GM23338 (cell line): ENCODE results near the gene IL1RN. TPM values are rescaled to one million over a fixed set of nuclear protein-coding genes. Genes with fewer than 3 reads are reported as not detected.

Experiments used
- ATAC-seq: fragments of 200-7000 bp; cut with Tn5 transposase; 3 replicates; pipeline ENCODE4 v1.9.1; 2020
- DNase-seq: peaks from one replicate; pipeline ENCODE4 v3.0.0-alpha.2; 2015; ENCODE audit warnings: low spot score
- H2AFZ ChIP-seq: fragments of 200-600 bp; sonication (generic); 2 replicates; pipeline ENCODE4 v1.8.0; 2016; ENCODE audit warnings: antibody characterized with exemption, mild to moderate bottlenecking, moderate library complexity
- H3F3A ChIP-seq: fragments of 200-600 bp; sonication (generic); replicated peaks from 2 replicates; pipeline ENCODE4 v1.8.0; 2017; ENCODE audit warnings: antibody characterized with exemption, mixed run types, low read depth
- H3K27ac ChIP-seq: fragments of 200-600 bp; sonication (generic); 2 replicates; pipeline ENCODE4 v1.6.1; 2016; ENCODE audit warnings: low read depth
- H3K27me3 ChIP-seq: fragments of 200-600 bp; sonication (generic); 2 replicates; pipeline ENCODE4 v1.8.0; 2016; ENCODE audit warnings: mild to moderate bottlenecking, mixed run types, moderate library complexity; ENCODE audit not compliant: insufficient read depth
- H3K36me3 ChIP-seq: fragments of 200-600 bp; sonication (generic); 2 replicates; pipeline ENCODE4 v1.8.0; 2016; ENCODE audit warnings: mild to moderate bottlenecking; ENCODE audit not compliant: insufficient read depth
- H3K4me1 ChIP-seq: fragments of 200-600 bp; sonication (generic); 2 replicates; pipeline ENCODE4 v1.8.0; 2016; ENCODE audit warnings: mild to moderate bottlenecking, moderate library complexity; ENCODE audit not compliant: insufficient read depth
- H3K4me2 ChIP-seq: fragments of 200-600 bp; sonication (generic); 2 replicates; pipeline ENCODE4 v1.7.1; 2017; ENCODE audit warnings: mixed run types
- H3K4me3 ChIP-seq: fragments of 200-600 bp; sonication (generic); 2 replicates; pipeline ENCODE4 v1.6.1; 2016; ENCODE audit warnings: mixed run types
- H3K79me2 ChIP-seq: fragments of 200-600 bp; sonication (generic); replicated peaks from 2 replicates; pipeline ENCODE4 v1.8.0; 2017; ENCODE audit warnings: mild to moderate bottlenecking; ENCODE audit not compliant: insufficient read depth
- H3K9me2 ChIP-seq: fragments of 200-600 bp; sonication (generic); 2 replicates; pipeline ENCODE4 v1.8.0; 2017; ENCODE audit not compliant: insufficient read depth
- H4K20me1 ChIP-seq: fragments of 200-600 bp; sonication (generic); replicated peaks from 2 replicates; pipeline ENCODE4 v1.8.0; 2017; ENCODE audit warnings: mild to moderate bottlenecking; ENCODE audit not compliant: insufficient read depth
- H3K27ac Mint-ChIP-seq: 2 replicates; pipeline ENCODE4 v1.8.0; 2020; ENCODE audit warnings: inconsistent platforms, mild to moderate bottlenecking, moderate library complexity, mixed read lengths
- H3K27me3 Mint-ChIP-seq: 3 replicates; pipeline ENCODE4 v1.8.0; 2022; ENCODE audit warnings: low read depth, mild to moderate bottlenecking, moderate library complexity, mixed read lengths, inconsistent platforms; ENCODE audit not compliant: insufficient read depth, poor library complexity
- H3K36me3 Mint-ChIP-seq: 3 replicates; pipeline ENCODE4 v1.8.0; 2021; ENCODE audit warnings: low read depth, mild to moderate bottlenecking, inconsistent platforms, moderate library complexity, mixed read lengths
- H3K4me1 Mint-ChIP-seq: 3 replicates; pipeline ENCODE4 v1.8.0; 2020; ENCODE audit warnings: mild to moderate bottlenecking, inconsistent platforms, mixed read lengths
- H3K4me3 Mint-ChIP-seq: 3 replicates; pipeline ENCODE4 v1.8.0; 2021; ENCODE audit warnings: moderate library complexity, mild to moderate bottlenecking, inconsistent platforms, mixed read lengths
- H3K9me3 Mint-ChIP-seq: 3 replicates; pipeline ENCODE4 v1.8.0; 2020; ENCODE audit warnings: moderate library complexity, mild to moderate bottlenecking, inconsistent platforms, mixed read lengths
- NANOG ChIP-seq: IDR thresholded peaks from 2 replicates; pipeline ENCODE4 v1.6.1; 2016; ENCODE audit warnings: antibody characterized with exemption, borderline replicate concordance
- POLR2AphosphoS5 ChIP-seq: IDR thresholded peaks from 2 replicates; pipeline ENCODE4 v1.6.1; 2016; ENCODE audit warnings: antibody characterized with exemption, low read depth
- STAT1 ChIP-seq: IDR thresholded peaks from one replicate; pipeline ENCODE4 v1.6.1; 2016; ENCODE audit warnings: antibody characterized with exemption; ENCODE audit not compliant: unreplicated experiment
- ZNF462 ChIP-seq: fragments of 250-450 bp; sonication (Bioruptor Pico); IDR thresholded peaks from 2 replicates; pipeline ENCODE4 v1.5.0; 2020; ENCODE audit warnings: mild to moderate bottlenecking, moderate library complexity
- polyA plus RNA-seq: library from polyadenylated mRNA; unstranded; fragments of >200 nt; fragmentation: Nextera tagmentation; extraction: Ambion mirVana; gene quantifications from 2 replicates; pipeline ENCODE4 v1.2.1, GENCODE V29; 2016
- total RNA-seq: library from RNA; depleted of rRNA; stranded (reverse); fragments of >200 nt; shearing (Covaris generic); gene quantifications from 2 replicates; pipeline ENCODE4 v1.2.3, GENCODE V29; 2014

Gene IL1RN
- total and polyA plus RNA-seq, 2 experiments from 2014 or later = not detected

DNA sequence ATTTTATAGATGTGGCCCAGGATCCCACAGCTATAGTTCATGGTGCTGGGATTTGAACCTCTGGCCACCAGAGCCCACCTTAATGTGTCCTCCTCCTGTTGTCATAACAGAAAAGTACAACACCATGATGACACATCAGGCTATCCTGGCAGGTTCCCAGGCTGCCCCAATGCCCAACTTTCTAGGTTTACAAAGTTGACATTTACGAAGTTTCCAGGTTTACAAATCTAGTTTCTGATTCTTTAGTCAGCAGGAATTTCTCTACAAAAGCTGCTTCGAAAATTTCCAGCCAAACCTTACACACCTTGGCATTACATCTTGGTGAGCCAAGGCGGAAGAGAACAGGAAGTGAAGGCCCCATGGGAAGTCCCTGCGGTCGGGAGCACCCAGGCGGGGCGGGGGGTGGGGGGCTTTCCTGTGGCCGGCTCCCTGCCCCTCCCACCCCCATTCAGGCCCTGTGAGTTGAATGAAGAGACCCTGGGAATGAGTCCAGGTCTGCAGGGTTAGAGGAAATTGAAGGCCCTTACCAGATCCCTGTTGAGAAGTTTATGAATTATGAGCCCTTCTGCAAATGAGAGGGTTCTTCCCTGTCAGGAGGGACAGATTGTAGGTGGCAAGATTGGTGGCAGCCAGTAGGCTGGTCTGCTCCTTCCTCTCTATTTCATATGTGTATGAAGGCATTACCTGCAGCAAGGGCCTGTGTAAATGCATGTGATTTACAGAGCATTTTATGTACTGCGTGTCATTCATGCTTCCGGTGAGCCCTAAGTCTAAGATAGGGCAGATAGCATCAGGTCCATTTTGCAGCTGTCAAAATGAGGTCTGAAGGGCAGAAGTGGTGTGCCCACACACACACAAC, 11.1 kb upstream of the IL1RN start (continued):
- TF ChIP-seq NANOG (no peak), ZNF462 (CRISPR knock-in tag) (no peak), POLR2AphosphoS5 (no peak)

DNA sequence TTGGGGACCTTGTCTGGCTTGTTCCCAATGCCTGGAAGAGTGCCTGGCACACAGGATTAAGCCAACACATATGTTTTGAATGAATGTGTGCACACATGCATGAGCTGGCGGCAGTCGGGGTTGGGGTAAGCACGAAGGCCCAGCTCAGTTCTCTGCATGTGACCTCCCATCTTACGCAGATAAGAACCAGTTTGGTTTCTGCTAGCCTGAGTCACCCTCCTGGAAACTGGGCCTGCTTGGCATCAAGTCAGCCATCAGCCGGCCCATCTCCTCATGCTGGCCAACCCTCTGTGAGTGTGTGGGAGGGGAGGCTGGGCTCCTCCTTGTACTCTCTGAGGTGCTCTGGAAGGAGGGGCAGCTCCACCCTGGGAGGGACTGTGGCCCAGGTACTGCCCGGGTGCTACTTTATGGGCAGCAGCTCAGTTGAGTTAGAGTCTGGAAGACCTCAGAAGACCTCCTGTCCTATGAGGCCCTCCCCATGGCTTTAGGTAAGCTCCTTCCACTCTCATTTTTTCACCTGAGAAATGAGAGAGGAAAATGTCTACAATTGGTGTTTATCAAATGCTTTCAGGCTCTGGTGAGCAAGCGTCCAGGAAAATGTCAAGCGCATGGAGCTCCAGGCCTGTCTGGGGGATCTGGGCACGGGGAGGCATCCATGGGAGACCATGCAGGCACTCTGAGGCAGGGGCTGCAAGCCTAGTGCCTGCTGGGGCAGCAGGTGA, 9.7 kb upstream of the IL1RN start:
- H2AFZ ChIP-seq = no peak overlapping the region

More for the DNA sequence above, 9.7 kb upstream of the IL1RN start:
- no peaks in the 10 kb centered on the region for H4K20me1 ChIP-seq
- no peak for ATAC-seq
- H3K27ac ChIP-seq = no peak overlapping the region
- Mint-ChIP-seq H3K9me3 (no peaks in the 10 kb centered on the region), H3K4me3 (no peak overlapping the region), H3K4me1 (no peaks in the 10 kb centered on the region), H3K36me3 (no peaks in the 10 kb centered on the region), H3K27me3 (no peaks in the 10 kb centered on the region), H3K27ac (no peak overlapping the region)
- peaks cover 5% of the 10 kb centered on the region; the same call in 1 of the 2 replicates for H3K4me1 ChIP-seq
- H3K27me3 ChIP-seq = no peaks in the 10 kb centered on the region
- no peak overlapping the region for H3K4me2 ChIP-seq
- TF ChIP-seq STAT1 = no peak
- no peak for TF ChIP-seq POLR2AphosphoS5
- TF ChIP-seq NANOG = no peak
- H3K36me3 ChIP-seq = no peaks in the 10 kb centered on the region
- H3K79me2 ChIP-seq = no peaks in the 10 kb centered on the region
- no peaks in the 10 kb centered on the region for H3F3A ChIP-seq
- H3K9me2 ChIP-seq = peaks cover 7% of the 10 kb centered on the region; the same call in 1 of the 2 replicates
- DNase-seq = no peak
- no peak overlapping the region for H3K4me3 ChIP-seq
